ENCODE data around the gene UGT1A5.
"Not testable (repeated sequence)": the region's sequence is repeated elsewhere in the genome, so short reads cannot be mapped to it uniquely, and the experiment has no call there.

The UGT1A5 gene

DNA sequence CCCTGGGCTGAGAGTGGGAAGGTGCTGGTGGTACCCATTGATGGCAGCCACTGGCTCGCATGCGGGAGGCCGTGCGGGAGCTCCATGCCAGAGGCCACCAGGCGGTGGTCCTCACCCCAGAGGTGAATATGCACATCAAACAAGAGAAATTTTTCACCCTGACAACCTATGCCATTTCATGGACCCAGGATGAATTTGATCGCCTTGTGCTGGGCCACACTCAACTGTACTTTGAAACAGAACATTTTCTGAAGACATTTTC lies 34.5 kb downstream of the UGT1A5 start:
- FAIRE-seq, result no peak

DNA sequence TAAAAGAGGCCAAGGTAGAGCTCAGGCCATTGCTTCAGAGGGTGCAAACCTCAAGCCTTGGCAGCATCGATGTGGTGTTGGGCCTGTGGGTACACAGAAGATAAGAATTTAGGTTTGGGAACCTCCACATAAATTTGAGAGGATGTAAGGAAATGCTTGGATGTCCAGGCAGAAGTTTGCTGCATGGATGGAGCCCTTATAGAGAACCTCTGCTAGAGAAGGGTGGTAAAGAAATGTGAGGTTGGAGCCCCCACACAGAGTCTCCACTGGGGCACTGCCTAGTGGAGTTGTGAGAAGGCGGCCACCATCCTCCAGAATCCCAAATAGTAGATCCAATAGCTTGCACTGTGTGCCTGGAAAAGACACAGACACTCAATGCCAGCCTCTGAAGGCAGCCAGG lies 38.0 kb downstream of the UGT1A5 start:
- FAIRE-seq, result not testable (repeated sequence)

DNA sequence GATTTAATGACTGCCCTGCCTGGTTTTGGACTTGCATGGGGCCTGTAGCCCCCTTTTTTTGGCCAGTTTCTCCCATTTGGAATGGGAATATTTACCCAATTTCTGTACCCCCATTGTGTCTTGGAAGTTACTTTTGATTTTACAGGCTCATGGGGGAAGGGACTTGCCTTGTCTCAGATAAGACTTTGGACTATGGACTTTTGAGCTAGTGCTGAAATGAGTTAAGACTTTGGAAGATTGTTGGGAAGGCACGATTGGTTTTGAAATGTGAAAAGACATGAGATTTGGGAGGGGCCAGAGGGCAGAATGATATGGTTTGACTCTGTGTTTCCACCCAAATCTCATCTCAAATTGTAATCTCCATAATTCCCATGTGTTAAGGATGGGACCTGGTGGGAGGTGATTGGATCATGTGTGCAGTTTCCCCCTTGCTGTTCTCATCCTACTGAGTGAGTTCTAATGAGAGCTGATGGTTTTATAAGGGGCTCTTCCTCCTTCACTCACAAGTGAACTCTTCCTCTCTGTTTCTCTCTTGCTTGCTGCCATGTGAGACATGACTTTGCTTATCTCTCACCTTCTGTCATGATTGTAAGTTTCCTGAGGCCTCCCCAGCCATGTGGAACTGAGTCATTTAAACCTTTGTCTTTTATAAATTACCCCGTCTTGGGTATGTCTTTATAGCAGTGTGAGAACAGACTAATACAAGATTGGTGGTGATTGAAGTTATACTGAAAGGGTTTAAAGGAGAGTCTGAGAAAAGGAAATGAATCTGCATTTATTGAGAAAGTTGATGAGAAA lies 38.7 kb downstream of the UGT1A5 start:
- not testable (repeated sequence) for FAIRE-seq

GRCh38 chr2:233754872-233755611 lies 42.3 kb downstream of the UGT1A5 start:
- no peak for FAIRE-seq

DNA sequence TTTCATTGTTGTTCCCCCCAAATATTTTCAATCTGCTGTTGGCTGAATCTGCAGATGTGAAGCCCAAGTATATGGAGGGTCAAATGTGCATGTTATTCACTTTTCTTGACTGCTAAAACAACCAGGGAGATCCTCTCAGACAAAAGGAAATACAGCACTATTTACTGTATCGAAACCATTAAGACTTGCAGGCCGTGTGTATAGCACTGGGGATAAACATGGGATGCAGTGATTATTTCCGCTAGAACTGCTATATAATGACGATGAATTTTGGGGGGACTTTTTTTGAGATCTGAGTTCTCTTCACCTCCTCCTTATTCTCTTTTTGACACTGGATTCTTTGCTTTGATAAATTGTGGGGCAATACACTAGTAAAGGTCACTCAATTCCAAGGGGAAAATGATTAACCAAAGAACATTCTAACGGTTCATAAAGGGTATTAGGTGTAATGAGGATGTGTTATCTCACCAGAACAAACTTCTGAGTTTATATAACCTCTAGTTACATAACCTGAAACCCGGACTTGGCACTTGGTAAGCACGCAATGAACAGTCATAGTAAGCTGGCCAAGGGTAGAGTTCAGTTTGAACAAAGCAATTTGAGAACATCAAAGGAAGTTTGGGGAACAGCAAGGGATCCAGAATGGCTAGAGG lies 43.8 kb downstream of the UGT1A5 start:
- FAIRE-seq, result no peak

DNA sequence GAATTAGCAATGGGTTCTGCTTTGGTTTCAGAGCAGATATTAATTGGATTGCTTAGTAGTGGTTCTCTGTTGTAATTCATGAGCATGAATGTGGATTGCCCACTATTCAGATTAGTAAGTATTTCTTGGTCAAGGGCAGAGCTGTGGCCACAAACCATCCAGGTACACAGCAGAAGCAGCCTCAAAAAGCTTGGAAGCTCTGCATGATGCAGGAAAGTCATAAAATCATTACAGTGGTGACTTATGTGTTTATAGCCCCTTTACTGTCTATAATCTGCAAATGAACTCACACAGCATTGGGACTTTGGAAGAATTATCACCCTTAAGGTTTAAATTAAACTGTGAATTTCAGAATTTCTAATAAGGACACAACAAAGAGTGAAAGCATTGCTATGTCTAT lies 45.4 kb downstream of the UGT1A5 start:
- FAIRE-seq, result no peak

- FAIRE-seq, result no peak
These were observed 46.1 kb downstream of the UGT1A5 start for GRCh38 chr2:233758849-233759248.

DNA sequence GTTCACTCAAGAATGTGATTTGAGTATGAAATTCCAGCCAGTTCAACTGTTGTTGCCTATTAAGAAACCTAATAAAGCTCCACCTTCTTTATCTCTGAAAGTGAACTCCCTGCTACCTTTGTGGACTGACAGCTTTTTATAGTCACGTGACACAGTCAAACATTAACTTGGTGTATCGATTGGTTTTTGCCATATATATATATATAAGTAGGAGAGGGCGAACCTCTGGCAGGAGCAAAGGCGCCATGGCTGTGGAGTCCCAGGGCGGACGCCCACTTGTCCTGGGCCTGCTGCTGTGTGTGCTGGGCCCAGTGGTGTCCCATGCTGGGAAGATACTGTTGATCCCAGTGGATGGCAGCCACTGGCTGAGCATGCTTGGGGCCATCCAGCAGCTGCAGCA lies 47.3 kb downstream of the UGT1A5 start, which contains the start of gene UGT1A1:
UGT1A1 (plus strand) TSS at position 228 of the 400 bp plus-strand sequence; CDS start at position 246, 18 bp downstream.
- no peak for FAIRE-seq

DNA sequence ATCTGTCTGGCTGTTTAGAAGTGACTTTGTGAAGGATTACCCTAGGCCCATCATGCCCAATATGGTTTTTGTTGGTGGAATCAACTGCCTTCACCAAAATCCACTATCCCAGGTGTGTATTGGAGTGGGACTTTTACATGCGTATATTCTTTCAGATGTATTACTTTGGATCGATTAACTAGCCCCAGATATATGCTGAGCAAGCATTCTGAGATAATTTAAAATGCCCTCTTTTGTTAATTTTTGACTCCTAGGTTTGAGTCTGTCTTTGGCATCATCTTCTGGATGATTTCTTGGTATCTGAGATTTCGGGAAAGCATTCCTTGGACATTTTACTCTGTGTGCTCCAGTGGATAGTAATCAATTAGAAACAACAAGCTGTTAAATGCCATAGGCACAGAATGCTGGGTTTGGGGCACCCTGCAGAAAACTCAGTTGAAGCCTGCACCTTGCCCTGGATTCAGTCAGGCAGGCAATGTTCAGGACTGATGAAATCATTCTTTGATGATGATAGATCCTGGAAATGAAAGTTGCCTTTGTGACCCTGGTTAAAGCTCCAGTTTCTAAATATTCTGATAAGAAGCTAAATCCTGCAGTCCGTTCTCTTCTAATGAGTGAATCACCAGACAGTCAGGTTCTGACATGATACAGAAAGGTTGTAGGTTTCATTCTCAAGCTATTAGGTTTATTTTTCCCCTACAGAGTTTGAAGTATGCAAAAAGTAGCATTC lies 48.5 kb downstream of the UGT1A5 start:
- FAIRE-seq, result no peak

GRCh38 chr2:233764264-233764663 lies 51.6 kb downstream of the UGT1A5 start:
- no peak for FAIRE-seq

DNA sequence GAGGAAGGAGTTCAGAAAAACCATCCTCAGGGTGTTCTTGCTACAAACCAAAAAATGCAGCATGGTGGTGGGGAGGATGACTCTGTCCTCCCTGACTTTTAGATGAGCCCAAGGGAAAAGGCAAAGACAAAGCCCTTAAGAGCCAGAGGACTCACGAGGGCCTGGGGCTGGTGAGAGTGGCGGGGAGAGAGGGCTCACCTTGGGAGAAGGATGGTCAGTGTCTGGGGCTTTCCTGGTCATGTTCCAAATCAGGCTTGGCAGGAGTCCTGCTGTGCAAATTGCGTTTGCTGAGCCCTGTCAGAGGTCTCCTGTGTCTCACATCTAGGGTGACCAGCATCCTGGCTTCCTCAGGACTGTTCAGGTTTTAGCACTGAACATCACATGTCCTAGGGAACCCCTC lies 52.1 kb downstream of the UGT1A5 start:
- FAIRE-seq, result no peak

DNA sequence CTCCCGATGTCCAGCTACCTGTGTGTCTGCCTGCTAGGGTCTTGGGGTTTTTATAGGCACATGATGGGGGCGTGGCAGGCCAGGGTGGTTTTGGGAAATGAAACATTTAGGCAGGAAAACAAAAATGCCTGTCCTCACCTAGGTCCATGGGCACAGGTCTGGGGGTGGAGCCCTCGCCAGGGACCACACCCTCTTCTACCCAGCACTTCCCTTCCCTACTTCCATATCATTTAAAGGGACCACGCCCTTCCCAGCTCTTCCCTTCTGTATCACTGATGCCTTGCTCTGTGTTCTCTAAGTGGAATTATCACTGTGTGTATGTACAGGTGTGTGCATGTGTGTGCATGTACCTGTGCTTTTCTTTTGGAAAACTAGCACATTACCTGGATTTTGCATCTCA lies 53.7 kb downstream of the UGT1A5 start:
- FAIRE-seq, result no peak

GRCh38 chr2:233768076-233768475 lies 55.4 kb downstream of the UGT1A5 start:
- FAIRE-seq, result no peak

- no peak for FAIRE-seq
These were observed 56.6 kb downstream of the UGT1A5 start for GRCh38 chr2:233769260-233769659.

GRCh38 chr2:233772153-233772552 lies 59.4 kb downstream of the UGT1A5 start:
- FAIRE-seq, result no peak

GRCh38 chr2:233772583-233772982 lies 59.9 kb downstream of the UGT1A5 start:
- no peak for FAIRE-seq

DNA sequence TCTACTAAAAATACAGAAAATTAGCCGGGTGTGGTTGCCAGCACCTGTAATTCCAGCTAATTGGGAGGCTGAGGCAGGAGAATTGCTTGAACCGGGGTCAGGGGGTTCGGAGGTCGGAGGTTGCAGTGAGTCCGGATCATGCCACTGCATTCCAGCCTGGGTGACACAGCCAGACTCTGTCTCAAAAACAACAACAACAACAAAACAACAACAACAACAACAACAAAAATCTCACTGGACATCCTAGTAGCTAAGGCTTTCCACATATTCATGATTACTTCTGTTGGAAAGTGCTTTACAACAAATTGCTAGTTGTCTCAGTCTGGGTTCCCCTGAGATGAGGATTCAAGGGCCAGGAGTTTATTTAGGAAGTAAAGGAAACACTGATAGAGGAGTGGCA lies 61.1 kb downstream of the UGT1A5 start:
- no peak for FAIRE-seq

GRCh38 chr2:233775414-233775813 lies 62.7 kb downstream of the UGT1A5 start:
- FAIRE-seq, result no peak

- FAIRE-seq, result no peak
These were observed 65.3 kb downstream of the UGT1A5 start, which contains the start of gene MROH2A for GRCh38 chr2:233778030-233778429. Gene MROH2A, plus strand, starts transcription at chr2:233778330. Its CDS starts 1,029 bp downstream, at chr2:233779359.

GRCh38 chr2:233779722-233780121 lies 67.0 kb downstream of the UGT1A5 start:
- no peak for FAIRE-seq

DNA sequence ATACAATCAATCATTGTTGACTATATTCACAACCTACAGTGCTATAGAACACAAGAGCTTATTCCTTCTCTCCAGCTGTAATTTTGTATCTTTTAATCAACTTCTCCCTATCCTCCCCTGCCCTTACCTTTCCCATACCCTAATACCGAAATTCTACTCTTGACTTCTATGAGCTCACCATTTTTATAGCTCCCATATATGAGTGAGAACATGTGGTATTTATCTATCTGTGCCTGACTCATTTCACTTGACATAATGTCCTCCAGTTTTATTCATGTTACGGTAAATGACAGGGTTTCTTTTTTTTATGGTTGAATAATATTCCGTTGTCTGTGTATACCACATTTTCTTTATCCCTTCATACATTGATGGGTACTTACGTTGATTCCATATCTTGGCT lies 68.1 kb downstream of the UGT1A5 start:
- FAIRE-seq, result no peak

DNA sequence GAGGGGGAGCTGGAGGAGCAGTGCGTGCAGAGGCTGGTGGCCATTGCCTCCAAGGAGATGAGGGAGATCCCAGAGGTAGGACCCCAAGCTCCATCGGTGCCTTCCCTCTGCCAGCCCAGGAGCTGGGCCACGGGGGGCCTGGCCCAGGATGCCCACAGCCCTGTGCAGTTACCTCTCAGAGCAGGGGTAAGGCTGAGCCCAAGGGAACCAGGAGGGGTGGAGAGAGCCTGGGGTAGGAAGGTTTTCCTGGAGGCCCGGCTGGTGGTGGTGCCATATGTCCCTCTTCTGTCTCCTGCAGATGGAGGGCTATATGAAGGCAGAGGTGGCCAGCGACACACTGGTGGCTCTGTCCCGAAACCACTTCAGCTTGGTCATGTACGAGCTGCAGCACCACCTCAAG lies 76.8 kb downstream of the UGT1A5 start:
- FAIRE-seq, result no peak
